Right lobe of liver (tissue), 6 donors: ENCODE results near the gene DCAF5. TPM values are rescaled to one million over a fixed set of nuclear protein-coding genes. Genes with fewer than 3 reads are reported as not detected.

Experiments
- ATAC-seq, 4 donors: fragments of 200-7000 bp; cut with Tn5 transposase; one replicate each; pipeline ENCODE4 v1.9.1; 2020; ENCODE audit warnings: mild to moderate bottlenecking in 4 of 4, moderate library complexity in 4 of 4
- DNase-seq, 3 donors: peaks; one replicate each; pipeline ENCODE4 v3.0.0-alpha.2; 2020
- H3K27ac ChIP-seq, 3 donors: fragments of 200-600 bp; one replicate each; pipeline ENCODE4 v1.8.0; 2022
- H3K27me3 ChIP-seq, 2 donors: fragments of 200-600 bp; one replicate each; pipeline ENCODE4 v1.8.0; 2022
- H3K36me3 ChIP-seq, 4 donors: fragments of 200-600 bp; sonication (generic) in 1 of 4; one replicate each; pipeline versions ENCODE4 v1.5.1 to v1.8.0; 2017 to 2022; ENCODE audit warnings: control low read depth in 1 of 4
- H3K4me1 ChIP-seq, 4 donors: fragments of 200-600 bp; sonication (generic) in 1 of 4; one replicate each; pipeline versions ENCODE4 v1.5.1 to v1.8.0; 2017 to 2022; ENCODE audit warnings: control low read depth in 1 of 4
- H3K4me3 ChIP-seq, 3 donors: fragments of 200-600 bp; one replicate each; pipeline ENCODE4 v1.8.0; 2022
- H3K9me3 ChIP-seq, 4 donors: fragments of 200-600 bp; sonication (generic) in 1 of 4; one replicate each; pipeline versions ENCODE4 v1.5.1 to v1.8.0; 2017 to 2022; ENCODE audit warnings: control low read depth in 1 of 4
- CTCF ChIP-seq, 4 donors: fragments of 200-600 bp in 3 of 4; fragments of 450-650 bp in 1 of 4; IDR thresholded peaks; one replicate each; pipeline versions ENCODE4 v1.5.1 to v1.8.0; 2016 to 2022; ENCODE audit warnings: antibody characterized with exemption in 4 of 4, mild to moderate bottlenecking in 2 of 4
- POLR2A ChIP-seq: fragments of 450-650 bp; IDR thresholded peaks from one replicate; pipeline ENCODE4 v1.6.1; 2017; ENCODE audit warnings: antibody characterized with exemption, mild to moderate bottlenecking
- WGBS: methylation state at CpG from one replicate; pipeline ENCODE4 v1.1.6; 2018; ENCODE audit warnings: low coverage, low lambda C conversion rate; ENCODE audit not compliant: insufficient coverage; ENCODE audit errors: missing lambda C conversion rate; 5-methylcytosine and 5-hydroxymethylcytosine counted together
- intact Hi-C, 2 donors: fragments of 100-400 bp; cut with DNase I; formaldehyde crosslinking; loops; one replicate each; pipeline versions ENCODE4 v1.11.2 to v1.14.1; 2022
- total RNA-seq, 6 experiments: library from RNA; depleted of rRNA in 2 of 6; stranded (reverse); fragments of >200 nt in 2 of 6; fragmentation: NEBNext Ultra II Directional in 3 of 6; extraction: Animal tissue kit (Norgen Biotek cat#: 25700) in 3 of 6; gene quantifications; one replicate each; pipeline versions ENCODE4 v1.1.0 to v1.2.4, GENCODE V29; 2016 to 2023
- donor health status: DM: no; HTN: yes; CAD: no.
- donor health status: DM: no; HTN: no; CAD: no.
- donor health status: DM: no; HTN: no; CAD: no.
- donor health status: DM: no; HTN: yes; CAD: no.
- donor health status: DM: no; HTN: yes; CAD: no.

The DCAF5 gene
- total RNA-seq, 6 experiments from 2014 or later = 21.8 to 31.4 (median 28.0) TPM

- Histone ChIP-seq H3K27me3 (no peaks in the 10 kb centered on the region), H3K27ac (no peak overlapping the region), H3K9me3 (no peaks in the 10 kb centered on the region), H3K4me1 (peaks cover 0 to 14% (median 7%) of the 10 kb centered on the region in 4 donors), H3K36me3 (no peaks in the 10 kb centered on the region), H3K4me3 (no peak overlapping the region)
- ATAC-seq = peak in 1 of 4 donors; percentile 20
- TF ChIP-seq CTCF (IDR thresholded peaks at IDR 0.05) = no peak
- TF ChIP-seq POLR2A = no peak
- intact Hi-C loops = no loop called here
- WGBS = 58% methylated on average over 2 of the region's 2 CpGs
- no peak for DNase-seq
Measured at GRCh38 chr14:69040353-69040752, 112.6 kb downstream of the DCAF5 start.

- intact Hi-C loops = no loop called here
- TF ChIP-seq POLR2A (no peak), CTCF (IDR thresholded peaks at IDR 0.05) (no peak)
- no peak overlapping the region for H3K4me3 ChIP-seq
- peak overlapping the region in 1 of 3 donors; percentile 18 for H3K27ac ChIP-seq
- H3K4me1 ChIP-seq = peaks cover 0 to 14% (median 7%) of the 10 kb centered on the region in 4 donors
- no peaks in the 10 kb centered on the region for H3K9me3 ChIP-seq
- ATAC-seq (peak in 1 of 4 donors; percentile 33), DNase-seq (no peak)
- no peaks in the 10 kb centered on the region for H3K36me3 ChIP-seq
- no peaks in the 10 kb centered on the region for H3K27me3 ChIP-seq
Measured at GRCh38 chr14:69039288-69039628, 113.7 kb downstream of the DCAF5 start.

GRCh38 chr14:69038455-69039287 lies 114.2 kb downstream of the DCAF5 start:
- H3K9me3 ChIP-seq = no peaks in the 10 kb centered on the region
- H3K36me3 ChIP-seq = no peaks in the 10 kb centered on the region
- intact Hi-C loops = no loop called here
- H3K27ac ChIP-seq = peak overlapping the region in 1 of 3 donors; percentile 18
- TF ChIP-seq POLR2A = no peak
- no peak for TF ChIP-seq CTCF (IDR thresholded peaks at IDR 0.05)
- H3K4me1 ChIP-seq = peaks cover 0 to 12% (median 4%) of the 10 kb centered on the region in 4 donors
- no peak overlapping the region for H3K4me3 ChIP-seq
- DNase-seq (no peak), ATAC-seq (peak in 3 of 4 donors; percentile 9 to 57 (median 23))
- WGBS = 29% methylated on average over 4 of the region's 7 CpGs
- H3K27me3 ChIP-seq = no peaks in the 10 kb centered on the region

GRCh38 chr14:69037790-69038454 lies 115.0 kb downstream of the DCAF5 start:
- H3K4me1 ChIP-seq = peaks cover 0 to 4% (median under 1%) of the 10 kb centered on the region in 4 donors
- intact Hi-C loops = no loop called here
- TF ChIP-seq CTCF (IDR thresholded peaks at IDR 0.05) = no peak
- no peak for TF ChIP-seq POLR2A
- no peaks in the 10 kb centered on the region for H3K36me3 ChIP-seq
- H3K4me3 ChIP-seq = no peak overlapping the region
- H3K9me3 ChIP-seq = no peaks in the 10 kb centered on the region
- DNase-seq (no peak), ATAC-seq (peak in 3 of 4 donors; percentile 4 to 41 (median 17))
- peak overlapping the region in 1 of 3 donors; percentile 18 for H3K27ac ChIP-seq
- 38% methylated on average over 6 of the region's 7 CpGs for WGBS
- H3K27me3 ChIP-seq = no peaks in the 10 kb centered on the region
